Coronary artery (tissue), 2 donors: ENCODE measurements around the gene KCTD14.
"Not testable (repeated sequence)": the region's sequence is repeated elsewhere in the genome, so short reads cannot be mapped to it uniquely, and the experiment has no call there.

Experiments used
- DNase-seq: peaks from one replicate; pipeline ENCODE4 v3.0.0-alpha.2; 2017; ENCODE audit warnings: low spot score
- H3K27ac ChIP-seq, 2 donors: fragments of 200-600 bp; sonication (generic); one replicate each; pipeline ENCODE4 v1.5.1; 2016 to 2019
- H3K4me3 ChIP-seq: fragments of 200-600 bp; sonication (generic); 2 replicates; pipeline ENCODE4 v1.5.1; 2016; ENCODE audit warnings: mild to moderate bottlenecking, moderate library complexity
- CTCF ChIP-seq: fragments of 200-600 bp; sonication (generic); IDR thresholded peaks from one replicate; pipeline ENCODE4 v1.5.1; 2019; ENCODE audit warnings: antibody characterized with exemption

The KCTD14 gene

GRCh38 chr11:78000193-78000592, 22.9 kb downstream of the KCTD14 start:
- peak; percentile 23 for TF ChIP-seq CTCF
- Histone ChIP-seq H3K27ac (no peak overlapping the region), H3K4me3 (no peak overlapping the region)
- DNase-seq, result no peak

GRCh38 chr11:77999446-78000030, 23.5 kb downstream of the KCTD14 start:
- H3K4me3 ChIP-seq, result no peak overlapping the region
- no peak for DNase-seq
- TF ChIP-seq CTCF, result no peak
- no peak overlapping the region for H3K27ac ChIP-seq

DNA sequence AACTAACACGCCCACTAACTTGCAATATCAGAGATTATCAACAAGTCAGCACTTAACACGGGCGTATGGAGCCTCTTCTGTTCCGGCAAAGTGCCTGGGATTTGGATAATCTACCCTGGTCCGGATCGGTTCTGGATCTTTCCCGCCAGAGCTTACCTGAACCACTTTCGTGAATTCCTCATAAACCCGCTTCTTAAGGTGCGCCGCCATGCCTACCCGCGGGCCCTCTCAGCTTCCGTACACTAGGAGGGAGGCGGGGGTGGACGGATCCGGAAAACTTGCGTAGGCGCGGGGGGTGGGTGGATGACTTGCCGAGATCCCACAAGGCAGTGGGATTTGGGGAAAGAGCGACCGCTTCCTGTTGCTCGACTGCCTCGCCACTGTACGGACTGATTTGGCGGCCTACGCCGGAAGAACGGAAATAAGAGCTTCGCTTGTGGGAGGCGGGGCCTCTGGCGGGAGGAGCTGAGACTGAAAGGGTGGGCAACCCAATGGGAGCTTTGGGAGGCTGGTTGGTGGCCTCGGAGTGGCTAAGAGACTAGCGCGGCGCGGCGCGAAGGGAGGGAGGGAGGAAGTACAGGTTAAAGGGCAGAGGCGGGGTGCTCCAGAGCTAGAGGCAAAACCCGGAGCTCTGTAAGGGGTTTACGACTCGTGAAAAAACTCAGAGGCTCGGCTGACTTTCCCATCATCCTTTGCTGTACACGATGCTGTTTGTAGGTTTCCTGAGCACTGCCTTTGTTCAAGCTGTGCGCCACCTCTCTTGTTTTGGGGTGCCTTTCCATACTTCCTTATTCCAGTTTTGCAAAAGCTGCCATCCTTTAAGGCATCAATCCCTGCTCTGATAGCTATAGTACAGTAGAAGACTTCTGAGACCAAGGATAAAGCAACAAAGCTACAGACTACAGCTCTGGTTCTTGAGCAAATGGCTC, 28.4 kb downstream of the KCTD14 start, which contains the start of gene INTS4:
Gene INTS4 (minus strand): TSS at position 235 of the 929 bp plus-strand sequence. CDS start 25 bp downstream, at position 210.
- Histone ChIP-seq H3K27ac (peak within 1 kb of the TSS; percentile 54 to 80), H3K4me3 (peak within 1 kb of the TSS; percentile 79)
- TF ChIP-seq CTCF, result no peak
- peak; percentile 100 for DNase-seq

GRCh38 chr11:77993902-77994301, 29.2 kb downstream of the KCTD14 start:
- peak overlapping the region in 1 of 2 donors; percentile 80 for H3K27ac ChIP-seq

GRCh38 chr11:77990981-77991380, 32.1 kb downstream of the KCTD14 start:
- H3K27ac ChIP-seq, result no peak overlapping the region
- no peak for DNase-seq
- H3K4me3 ChIP-seq, result no peak overlapping the region
- TF ChIP-seq CTCF, result no peak

More at GRCh38 chr11:77993902-77994301, 29.2 kb downstream of the KCTD14 start:
- no peak for DNase-seq
- peak overlapping the region; percentile 79 for H3K4me3 ChIP-seq
- TF ChIP-seq CTCF, result no peak

- not testable (repeated sequence) for H3K27ac ChIP-seq, DNase-seq, H3K4me3 ChIP-seq
These were observed 36.6 kb downstream of the KCTD14 start for GRCh38 chr11:77986456-77986855.

DNA sequence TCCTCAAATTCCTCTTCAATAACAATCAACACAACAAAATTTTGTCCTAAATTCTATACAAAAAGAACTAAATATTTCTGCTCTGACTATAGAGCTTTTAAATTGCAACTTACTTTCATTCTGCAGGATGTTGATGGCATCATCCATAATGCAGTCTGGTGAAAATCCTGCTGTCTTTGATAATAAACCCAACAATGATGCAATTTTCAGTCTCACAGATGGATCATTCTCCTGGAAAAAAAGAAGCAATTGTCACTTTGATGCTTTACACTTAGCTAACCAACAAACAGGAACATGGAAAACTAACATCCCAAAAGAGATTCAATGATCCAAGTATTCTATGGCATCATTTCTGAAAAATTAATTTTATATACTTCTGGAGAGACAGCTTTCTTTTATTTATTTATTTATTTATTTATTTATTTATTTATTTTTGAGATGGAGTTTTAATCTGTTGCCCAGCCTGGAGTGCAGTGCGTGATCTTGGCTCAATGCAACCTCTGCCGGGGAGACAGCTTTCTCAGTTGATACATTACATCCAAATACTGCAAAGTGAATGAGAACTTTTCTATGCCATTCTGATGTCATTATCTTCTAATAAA, 41.6 kb downstream of the KCTD14 start:
- no peak overlapping the region for H3K27ac ChIP-seq
- DNase-seq, result no peak
- no peak overlapping the region for H3K4me3 ChIP-seq
- no peak for TF ChIP-seq CTCF
